HepG2 (cell line): ENCODE results near the gene MCC.

Source experiments
- GLMP ChIP-seq: sonication (generic); formaldehyde crosslinking; IDR thresholded peaks from 2 replicates; pipeline ENCODE4 v1.9.0; 2021; ENCODE audit warnings: missing genetic modification reagents, mild to moderate bottlenecking, borderline replicate concordance
- TCF12 ChIP-seq, 2 experiments: fragments of 450-650 bp in 1 of 2; sonication (generic) in 1 of 2; formaldehyde crosslinking in 1 of 2; IDR thresholded peaks; 2 replicates each; pipeline versions ENCODE4 v1.6.1 to v1.8.0; 2017 to 2022; ENCODE audit warnings: antibody characterized with exemption in 1 of 2, mild to moderate bottlenecking in 1 of 2, missing genetic modification reagents in 1 of 2, moderate library complexity in 1 of 2
- TFAP4 ChIP-seq: sonication (generic); IDR thresholded peaks from 2 replicates; pipeline ENCODE4 v1.6.1; 2016; ENCODE audit warnings: low read depth, borderline replicate concordance
- TFDP1 ChIP-seq: IDR thresholded peaks from 2 replicates; pipeline ENCODE4 v1.6.1; 2016; ENCODE audit warnings: missing compliant biosample characterization, missing genetic modification reagents, borderline replicate concordance

GRCh38 chr5:112979723-112980122 is 508.5 kb downstream of the MCC start:
- no peak for TF ChIP-seq TFDP1 (CRISPR knock-in tag)
- TF ChIP-seq TCF12 (IDR thresholded peaks at IDR 0.05) = no peak
- no peak for TF ChIP-seq TCF12 (CRISPR knock-in tag; IDR thresholded peaks at IDR 0.05)
- TF ChIP-seq TFAP4 = no peak
- no peak for TF ChIP-seq GLMP (CRISPR knock-in tag)
